ENCODE data around the gene KCNT1.

KCNT1 gene

DNA sequence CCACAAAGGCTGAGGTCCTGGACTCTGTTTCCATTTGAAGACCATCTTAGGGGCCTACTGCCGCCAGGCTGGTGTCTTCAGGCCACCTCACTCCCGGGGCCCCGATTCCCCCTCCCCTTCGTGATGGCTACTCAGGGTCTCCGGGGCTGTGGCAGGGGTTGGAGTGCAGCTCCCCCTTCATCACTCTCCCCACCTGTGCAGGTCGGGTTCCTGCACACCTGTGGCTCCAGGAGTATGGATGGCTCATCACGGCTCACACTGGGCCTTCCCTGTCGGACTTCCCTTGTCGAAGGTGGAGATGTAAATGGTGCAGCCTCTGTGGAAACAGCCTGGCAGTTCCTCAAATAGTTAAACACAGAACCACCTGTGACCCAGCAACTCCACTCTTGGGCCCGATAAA lies 27.0 kb upstream of the KCNT1 start:
- DNase-seq, result no peak

DNA sequence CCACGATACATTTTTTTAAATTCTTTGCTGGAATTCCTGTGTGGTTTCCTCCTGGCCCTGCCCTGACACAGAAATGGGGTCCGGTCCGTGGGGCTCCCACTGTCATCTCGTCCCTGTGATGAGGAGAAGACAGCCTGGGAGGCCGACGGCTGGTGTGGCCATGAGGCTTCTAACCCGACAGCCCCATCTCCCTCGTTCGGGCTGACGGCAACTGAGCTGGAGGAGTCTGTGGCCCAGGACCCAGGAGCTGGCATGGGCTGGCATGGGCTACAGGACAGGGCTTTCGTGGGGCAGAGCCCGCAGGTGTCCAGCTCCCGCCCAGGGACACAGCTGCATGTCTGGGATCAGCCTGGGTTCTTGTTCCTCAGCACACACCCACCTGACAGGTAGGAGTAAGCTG lies 25.1 kb upstream of the KCNT1 start:
- DNase-seq, result no peak

DNA sequence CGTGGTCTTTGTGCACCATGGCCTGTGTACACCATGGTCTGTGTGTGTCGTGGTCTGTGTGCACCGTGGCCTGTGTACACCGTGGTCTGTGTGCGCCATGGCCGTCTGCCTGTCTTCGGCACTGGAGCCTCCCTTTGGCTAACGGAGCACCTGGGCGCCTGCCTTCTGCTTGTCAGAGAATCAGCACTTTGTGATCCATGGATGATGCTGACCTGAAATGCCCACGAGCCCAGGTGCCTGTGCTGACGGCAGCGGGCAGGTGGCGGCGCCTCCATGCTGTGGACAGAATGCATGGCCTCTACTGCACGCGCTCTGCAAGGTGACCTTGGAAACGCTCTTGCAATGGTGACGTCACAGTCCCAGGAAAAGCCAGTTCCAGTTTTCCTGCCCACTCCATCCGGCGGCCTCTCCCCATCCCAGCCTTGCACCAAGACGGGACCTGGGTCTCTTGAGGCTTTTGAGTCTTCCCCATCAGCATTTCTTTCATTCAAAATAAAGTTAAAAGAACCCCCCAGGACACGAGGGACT lies 24.3 kb upstream of the KCNT1 start:
- no peak for DNase-seq

DNA sequence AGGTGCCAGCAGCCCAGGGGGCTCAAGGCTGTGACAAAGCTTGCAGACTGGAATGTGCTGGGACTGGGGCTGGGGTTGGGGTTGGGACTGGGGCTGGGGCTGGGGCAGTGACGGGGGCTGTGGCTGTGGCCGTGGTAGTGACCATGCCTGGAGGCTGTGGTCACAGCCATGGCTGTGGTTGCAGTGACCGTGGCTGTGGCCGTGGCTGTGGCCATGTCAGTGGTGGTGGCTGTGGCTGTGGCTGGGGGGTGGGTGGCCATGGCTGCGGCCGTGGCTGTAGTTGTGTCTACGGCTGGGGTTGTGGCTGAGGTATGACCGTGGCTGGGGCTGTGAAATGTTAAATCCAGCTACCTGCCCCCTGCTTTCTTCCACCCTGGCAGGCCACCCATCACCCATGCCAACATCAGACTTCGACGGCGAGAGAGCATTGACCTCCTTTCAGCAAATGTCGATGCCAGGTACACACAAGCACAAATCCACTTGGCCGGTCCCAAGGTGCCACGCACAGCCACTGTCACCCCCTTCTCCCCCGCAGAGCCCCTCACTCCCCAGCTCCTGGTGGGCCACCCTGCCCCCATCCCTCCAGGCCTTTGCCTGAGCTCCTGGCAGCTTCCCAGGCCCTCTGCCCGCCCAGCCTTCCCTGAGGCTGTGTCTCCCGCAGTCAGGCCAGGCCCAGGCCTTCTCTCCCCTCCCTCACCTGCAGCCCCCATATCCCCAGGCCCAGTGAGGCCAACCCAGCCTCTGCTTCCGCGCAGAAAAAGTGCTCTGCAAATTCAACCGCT lies 23.6 kb upstream of the KCNT1 start:
- DNase-seq, result no peak

DNA sequence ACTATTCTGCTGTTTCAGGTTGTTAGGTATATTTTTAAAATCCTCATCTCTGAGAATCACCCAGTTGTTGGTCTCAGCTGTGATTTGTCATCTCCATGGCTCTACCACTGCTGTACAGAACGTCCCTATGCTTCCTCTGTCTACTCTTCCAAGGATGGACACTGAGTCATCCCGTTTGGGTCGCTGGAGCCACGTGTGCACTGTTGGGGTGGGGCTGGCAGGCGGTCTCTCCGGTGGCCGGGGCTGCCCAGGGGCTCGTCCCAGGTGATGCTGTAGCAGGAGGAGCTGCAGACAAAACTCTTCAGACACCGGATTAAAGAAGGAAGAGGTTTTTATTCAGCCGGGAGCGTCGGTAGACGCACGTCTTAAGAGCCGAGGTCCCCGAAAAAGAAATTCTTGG lies 21.9 kb upstream of the KCNT1 start:
- no peak for DNase-seq

DNA sequence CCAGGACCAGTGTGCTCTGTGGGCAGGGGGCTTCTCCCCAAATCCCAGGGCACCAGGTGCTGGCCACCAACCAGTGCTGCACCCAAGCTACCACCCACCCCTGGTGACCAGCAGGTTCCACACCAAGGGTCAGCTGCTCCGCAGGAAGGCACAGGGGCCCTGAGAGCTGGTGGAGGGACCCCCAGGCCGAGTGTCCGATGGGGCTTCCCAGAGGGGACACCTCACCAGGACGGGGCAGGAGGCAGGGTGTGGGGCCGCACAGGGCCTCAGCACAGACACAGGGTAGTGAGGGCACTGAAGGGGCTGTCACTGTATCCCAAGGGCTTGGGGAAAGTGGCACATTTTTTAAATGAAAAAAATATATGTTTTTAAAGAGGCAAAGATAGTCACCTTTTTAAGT lies 20.8 kb upstream of the KCNT1 start:
- DNase-seq, result no peak

DNA sequence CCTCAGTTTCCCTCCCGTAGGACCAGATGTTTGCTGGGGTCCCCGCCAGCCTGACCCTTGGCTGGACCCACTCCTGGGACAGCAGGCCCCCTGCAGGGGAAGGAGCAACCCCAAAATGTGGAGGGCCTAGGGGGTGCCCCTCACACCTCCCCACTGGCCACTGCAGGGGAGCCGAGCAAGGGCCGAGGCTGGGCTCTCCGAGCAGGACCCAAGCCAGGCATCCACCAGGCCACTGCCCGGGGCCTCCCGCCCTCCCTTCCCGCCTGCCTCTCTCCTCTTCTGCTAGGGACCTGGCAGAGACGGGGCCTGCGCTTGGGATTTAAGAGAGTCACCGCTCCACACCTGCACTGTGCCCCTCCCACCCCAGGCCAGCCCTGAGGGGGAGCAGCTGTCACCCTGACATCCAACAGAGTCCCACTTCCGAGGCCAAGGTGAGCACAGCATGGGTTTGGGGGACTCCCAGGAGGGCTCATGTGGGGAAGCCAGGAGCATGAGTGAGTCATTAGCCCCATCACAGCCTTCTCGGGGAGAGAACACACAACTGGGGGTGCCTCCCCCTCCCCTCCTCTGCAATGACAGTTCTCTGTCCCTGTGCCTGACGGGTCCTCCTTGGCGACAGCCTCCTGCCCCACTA lies 18.5 kb upstream of the KCNT1 start:
- DNase-seq, result no peak

DNA sequence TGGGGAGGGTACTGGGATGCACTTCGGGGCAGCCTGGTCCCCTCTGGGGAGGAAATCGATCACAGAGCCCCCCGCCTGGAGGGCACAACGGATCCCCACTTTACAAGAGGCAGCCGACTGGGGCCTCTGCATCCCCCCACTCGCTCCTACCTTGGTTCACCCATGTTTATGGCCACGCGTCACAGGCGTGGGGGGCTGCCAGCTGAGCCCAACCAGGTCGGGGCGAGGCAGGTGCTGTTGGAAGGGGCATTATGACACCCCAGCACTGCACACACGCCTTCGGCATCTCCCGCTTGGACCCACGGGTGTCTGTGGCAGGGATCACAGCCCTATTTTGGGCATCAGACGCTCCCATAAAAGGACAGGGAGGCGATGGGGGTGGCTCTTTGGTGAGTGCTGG lies 17.3 kb upstream of the KCNT1 start:
- no peak for DNase-seq

DNA sequence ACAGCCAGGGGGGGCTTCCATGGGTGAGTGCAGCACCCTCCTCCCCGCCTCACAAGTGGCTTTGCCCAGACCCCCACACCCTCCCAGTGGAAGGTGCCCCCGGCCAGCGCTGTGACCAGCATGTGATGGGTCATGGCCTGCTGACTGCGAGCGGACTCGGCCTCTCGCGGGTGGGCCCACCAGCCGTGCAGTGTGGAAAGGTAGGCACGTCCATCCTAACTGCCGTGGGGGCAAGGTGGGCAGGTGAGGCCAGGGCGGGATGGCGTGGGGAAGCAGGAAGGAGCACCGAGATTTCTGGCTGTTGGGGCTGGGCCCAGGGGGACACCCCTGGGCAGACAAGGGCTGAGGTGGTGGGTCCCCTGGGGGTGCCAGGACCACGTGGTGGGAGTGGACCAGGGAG lies 14.8 kb upstream of the KCNT1 start:
- no peak for DNase-seq

DNA sequence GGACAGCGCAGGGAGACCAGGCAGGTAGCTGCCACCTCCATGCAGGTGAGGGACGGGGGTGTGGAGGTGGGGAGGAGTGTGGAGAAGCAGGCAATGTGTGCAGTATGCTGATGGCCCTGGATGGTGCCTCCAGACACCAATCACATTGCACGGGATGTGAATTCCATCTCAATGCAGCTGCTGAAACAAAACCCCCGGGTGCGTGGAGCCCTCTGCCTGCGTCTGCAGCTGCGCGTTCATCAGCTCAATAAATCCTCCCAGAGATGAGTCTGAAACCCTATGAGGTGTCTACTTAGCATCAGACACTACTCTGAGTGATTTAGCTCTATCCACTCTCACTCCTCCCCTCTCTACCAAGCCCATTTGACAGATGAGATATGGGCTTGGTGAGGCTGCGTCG lies 13.0 kb upstream of the KCNT1 start:
- DNase-seq, result no peak

DNA sequence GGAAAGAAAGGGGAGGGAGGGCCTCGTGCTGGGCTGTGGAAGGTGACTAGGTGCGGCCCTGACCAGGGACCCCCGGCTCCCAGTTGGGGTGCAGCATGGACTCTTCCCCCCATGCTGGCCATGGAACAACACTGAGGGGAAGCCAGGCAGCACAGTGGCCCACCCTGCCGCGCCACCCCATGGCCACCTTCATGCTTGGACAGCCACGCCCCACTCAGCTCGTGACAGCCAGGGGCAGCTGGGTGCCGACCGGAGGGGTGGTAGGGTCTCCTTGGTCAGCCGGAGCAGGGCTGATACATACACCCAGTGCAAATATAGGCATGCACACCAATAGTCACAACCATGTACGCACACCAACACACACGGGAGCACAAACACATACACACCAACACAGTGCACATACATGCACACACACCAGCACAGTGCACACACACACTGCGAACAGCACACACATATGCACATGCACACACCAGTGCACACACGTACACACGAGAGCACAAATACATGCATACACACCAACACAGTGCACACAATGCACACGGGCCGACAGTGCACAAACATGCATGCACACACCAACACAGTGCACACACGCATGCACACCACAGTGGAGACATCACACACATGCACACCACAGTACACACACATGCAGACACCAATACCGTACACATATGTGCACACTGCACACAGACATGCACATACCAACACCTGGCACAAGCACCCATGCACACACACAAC lies 11.0 kb upstream of the KCNT1 start:
- DNase-seq, result no peak

DNA sequence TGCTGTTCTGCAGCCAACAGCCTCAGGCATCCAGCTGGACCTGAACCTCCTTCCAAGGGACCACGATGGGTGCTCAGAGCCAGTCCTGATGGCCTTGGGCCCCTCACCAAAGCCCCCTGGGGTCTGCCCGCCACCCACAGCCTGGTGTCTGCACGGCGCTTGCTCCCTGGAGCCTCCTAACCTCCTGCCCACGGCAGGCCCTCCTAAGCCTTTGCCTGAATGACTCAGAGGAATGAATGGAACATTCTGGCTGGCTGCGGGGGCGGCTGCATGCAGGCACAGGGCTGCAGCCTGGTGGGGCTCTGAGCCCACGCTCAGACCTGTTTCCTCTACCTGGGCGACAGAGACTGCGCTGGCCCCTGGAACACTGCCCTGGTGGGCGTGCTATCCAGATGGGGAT lies 9.6 kb upstream of the KCNT1 start:
- DNase-seq, result no peak

DNA sequence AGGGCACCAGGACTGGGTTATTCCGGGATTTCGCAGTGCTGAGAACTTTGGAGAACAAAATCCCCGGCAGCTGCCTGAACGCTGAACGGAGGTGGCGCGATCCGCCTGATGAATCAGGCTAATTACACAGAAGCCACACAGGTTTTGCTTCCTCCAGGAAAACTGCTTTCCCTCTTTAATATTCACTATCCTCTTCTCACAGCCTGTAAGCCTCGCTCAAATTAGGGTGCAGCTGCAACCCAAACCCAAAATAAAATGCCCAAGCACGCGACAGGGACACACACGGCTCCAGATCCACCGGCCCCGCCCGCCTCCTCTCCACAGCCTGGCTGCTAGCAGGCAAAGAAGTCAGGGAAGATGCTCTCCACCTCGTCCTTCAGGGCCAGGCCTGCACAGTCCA lies 8.7 kb upstream of the KCNT1 start:
- no peak for DNase-seq

DNA sequence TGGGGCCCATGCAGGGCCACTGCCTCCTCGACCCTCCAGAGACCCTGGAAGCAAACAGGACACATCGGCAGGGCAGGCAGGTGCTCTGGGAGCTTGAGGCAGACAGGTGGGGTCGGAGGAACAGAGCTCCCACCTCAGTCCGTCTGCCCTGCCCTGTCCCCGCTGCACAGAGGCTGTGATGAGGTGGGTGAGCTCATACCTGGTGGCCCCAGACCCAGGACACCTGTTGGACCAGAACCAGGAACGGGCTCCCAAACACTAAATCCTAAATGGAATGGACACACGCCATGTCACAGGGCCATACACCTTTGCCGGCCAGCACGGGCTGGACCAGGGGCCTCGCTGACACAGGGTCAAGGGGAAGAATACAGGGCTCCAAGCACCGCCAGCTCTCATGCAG lies 8.2 kb upstream of the KCNT1 start:
- DNase-seq, result no peak

DNA sequence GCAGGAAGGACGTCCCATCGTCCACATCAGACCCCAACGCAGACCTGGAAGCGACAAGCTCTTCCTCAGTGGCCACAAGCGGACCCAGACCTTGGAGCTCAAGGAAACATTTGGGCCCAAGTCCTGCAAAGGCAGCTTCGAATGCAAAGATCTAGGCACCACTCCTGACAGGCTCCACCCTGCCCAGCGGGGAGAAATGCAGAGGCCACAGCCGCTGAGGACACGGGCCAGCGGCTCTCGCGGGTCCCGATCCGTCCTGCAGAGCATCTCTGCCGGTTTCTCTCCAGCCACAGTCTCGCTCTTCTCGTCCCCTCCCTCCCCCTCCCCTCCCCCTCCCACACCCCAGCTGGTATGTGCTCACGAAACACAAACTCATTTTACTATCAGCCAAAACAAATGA lies 7.6 kb upstream of the KCNT1 start:
- DNase-seq, result no peak

DNA sequence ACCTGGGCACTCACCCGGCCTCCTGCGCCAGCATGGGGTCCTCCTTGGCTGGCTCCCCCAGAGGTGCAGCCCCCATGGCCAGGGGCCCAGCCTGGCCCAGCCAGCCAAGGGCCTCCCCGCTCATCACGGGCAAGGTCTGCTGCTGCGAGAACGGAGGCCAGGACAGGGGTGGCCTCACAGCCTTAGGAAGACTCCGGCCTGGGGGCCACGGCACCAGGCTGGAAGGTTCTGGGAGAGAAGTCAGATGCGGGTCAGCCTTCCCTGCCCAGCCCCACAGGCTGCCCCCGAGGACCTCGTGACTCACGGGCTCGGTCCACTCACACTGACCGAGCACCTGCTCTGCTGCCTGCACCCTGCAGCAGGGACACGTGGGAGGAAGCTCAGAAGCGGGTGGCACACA lies 6.9 kb upstream of the KCNT1 start:
- DNase-seq, result no peak

DNA sequence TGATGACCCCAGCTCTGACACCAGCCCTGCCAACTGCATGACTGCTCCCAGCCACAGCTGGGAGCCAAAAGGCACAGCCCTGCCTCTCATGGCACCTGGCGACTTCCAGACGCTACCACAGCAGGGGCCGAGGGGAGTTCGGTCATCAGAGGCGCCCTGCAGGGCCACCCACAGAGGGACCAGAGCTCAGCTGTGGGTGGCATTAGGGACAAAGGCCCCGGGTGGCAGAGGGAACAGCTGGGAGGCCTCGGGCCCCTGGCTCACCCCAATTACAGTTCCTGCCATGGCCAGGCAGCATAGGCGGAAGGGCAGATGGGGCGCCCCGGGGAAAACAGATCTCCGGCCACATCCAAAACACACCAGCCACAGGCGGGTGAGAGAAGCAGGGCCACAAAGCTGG lies 6.3 kb upstream of the KCNT1 start:
- no peak for DNase-seq

DNA sequence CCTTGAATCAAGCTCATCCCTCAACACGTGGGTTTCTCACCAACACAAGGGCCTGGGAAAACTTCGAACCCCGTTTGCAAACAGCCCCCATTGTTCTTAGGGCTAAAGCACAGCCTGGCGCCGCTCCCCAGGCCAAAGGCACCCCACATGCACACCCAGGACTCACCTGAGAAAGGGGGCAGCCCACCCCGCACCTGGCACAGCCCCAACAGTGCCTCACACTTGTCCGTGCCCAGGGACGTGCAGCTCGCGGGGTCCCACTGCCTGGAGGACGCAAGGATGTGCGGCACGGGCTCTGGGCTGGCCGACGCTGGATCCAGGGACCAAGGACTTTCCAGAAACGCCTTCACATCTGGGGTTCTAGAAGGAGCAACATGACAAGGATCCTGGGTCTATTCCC lies 5.5 kb upstream of the KCNT1 start:
- no peak for DNase-seq

DNA sequence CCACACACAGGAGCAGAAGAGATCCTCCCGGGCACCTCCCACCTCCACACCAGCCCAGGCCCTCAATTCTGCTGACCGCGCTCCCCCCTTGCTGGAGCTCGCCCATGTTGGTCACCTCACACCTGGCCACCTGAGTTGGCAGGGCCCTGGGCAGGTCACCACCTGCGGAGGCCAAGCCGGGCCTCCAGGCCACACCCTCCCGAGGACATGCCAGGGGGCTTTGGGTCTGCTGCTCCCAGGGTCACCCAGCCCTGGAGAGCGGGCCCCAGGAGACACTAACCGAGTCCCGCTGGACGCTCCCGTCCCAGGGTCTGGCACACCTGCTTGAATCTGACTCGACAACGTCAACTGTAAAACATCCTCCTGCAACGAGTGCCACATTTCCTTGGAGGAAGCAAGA lies 4.8 kb upstream of the KCNT1 start:
- no peak for DNase-seq

DNA sequence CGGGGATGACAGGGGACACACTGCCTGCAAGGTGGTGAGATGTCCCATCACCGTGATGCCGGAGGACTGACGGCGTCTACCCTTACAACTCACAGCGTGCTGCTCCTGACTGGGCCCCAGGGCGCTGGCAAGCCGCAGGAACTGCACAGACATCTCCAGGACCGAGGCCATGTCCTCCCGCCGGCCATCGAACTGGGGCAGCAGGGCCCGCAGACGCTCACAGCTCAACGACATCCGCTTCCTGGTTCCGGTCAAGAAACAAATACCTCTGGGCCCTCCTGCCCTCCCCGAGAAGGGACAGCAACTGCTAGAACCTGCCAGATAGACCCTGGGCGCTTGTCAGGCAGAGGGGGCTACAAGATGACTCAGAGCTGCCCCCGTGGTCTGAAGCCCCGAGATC lies 3.7 kb upstream of the KCNT1 start:
- no peak for DNase-seq

DNA sequence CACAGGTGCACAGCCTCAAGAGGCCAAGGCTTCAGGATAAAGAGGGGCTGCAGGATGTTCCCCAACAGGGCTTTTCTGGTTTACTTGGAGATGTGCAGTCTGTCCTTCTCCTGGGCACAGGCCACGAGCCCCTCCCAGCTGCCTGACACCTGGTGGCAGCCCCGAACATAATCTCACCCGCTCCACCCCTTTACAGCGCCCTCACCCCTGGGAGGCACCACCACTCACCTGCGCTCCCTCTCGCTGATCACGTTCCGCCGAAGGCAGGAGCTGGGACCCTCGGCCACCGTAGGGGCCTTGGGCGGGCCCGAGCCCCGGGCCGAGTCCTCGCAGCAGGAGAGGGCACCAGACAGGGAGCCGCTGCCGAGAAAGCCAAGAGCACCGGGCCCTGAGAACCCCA lies 3.2 kb upstream of the KCNT1 start:
- DNase-seq, result no peak

DNA sequence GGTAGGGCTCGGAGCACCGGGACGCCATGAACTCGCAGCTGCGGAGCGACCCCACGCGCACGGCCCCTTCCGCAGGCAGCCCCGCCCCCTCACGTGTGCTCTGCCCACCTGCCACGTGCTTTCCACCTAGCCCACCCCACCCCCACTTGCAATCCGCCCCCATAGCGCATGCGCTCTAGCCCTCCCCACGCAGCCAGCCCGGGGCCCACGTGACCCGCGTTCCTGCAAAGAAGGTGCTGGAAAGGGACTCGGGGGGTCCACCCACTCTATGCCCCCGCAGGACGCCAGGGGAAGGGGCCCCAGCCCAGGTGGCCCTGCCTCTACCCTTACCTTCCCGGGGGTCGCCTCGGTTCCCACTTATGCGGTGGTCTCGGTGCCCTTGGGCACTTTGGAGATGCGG lies 2.5 kb upstream of the KCNT1 start, which contains the start of gene SOHLH1:
TSS of gene SOHLH1 (minus strand) at position 42 of the 400 bp plus-strand sequence. CDS start at position 28, 14 bp downstream.
- no peak for DNase-seq

DNA sequence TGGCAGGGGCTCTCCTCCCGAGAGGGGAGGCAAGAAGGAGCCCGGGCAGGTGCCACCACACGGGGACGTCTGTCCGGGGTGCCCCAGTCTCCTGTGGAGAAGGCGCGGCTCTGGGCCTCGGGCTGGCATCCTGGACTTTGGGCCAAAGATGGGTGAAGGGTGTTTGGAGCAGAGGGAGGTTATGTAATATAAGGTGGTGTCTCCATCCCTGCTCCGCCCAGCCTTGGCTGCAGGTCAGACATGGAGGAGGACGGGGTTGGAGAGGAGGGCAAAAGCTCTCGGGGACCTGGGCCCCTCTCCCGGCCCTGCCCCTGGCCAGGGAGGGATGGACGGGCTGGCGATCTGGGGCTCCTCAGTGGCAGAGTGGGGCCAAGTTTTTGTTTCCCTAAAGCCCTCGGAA lies 1.5 kb upstream of the KCNT1 start:
- no peak for DNase-seq
